HepG2 (cell line): ENCODE results near the gene TMED6. TPM values are rescaled to one million over a fixed set of nuclear protein-coding genes. Genes with fewer than 3 reads are reported as not detected.
A peak's percentile ranks its signal among the peaks of the same experiment; 100 is the strongest.

Experiments
- ATAC-seq: fragments of 200-7000 bp; cut with Tn5 transposase; 3 replicates; pipeline ENCODE4 v1.9.1; 2020; ENCODE audit warnings: mild to moderate bottlenecking, moderate library complexity
- BruUV-seq: library from RNA; stranded (reverse); fragments of 400-500 nt; replicated peaks from 2 replicates; lab custom pipeline; 2021; lab: Mats Ljungman, UMichigan
- CTCF ChIA-PET: fragments of 300-600 bp; formaldehyde crosslinking; extraction: SDS; loops from one replicate; lab custom pipeline; 2021; ENCODE audit warnings: low total read pairs, inconsistent platforms, low intra/inter-chr PET ratio; lab: Yijun Ruan, JAX
- POLR2A ChIA-PET: fragments of 350-600 bp; sonication (Branson Sonifier 250); formaldehyde crosslinking; loops from one replicate; lab custom pipeline; 2020; ENCODE audit warnings: antibody characterized with exemption, inconsistent platforms; lab: Yijun Ruan, JAX
- DNase-seq: peaks from one replicate; pipeline ENCODE4 v3.0.0-alpha.2; 2015; ENCODE audit warnings: low spot score
- FAIRE-seq: peaks from 3 replicates; lab custom pipeline; 2011; peaks lifted over from hg19 to GRCh38; lab: Jason Lieb, UNC
- H2AFZ ChIP-seq: one replicate; pipeline ENCODE4 v1.6.1; 2011; ENCODE audit warnings: low read length, inconsistent platforms
- H3K27ac ChIP-seq: fragments of 300-600 bp; 3 replicates; pipeline ENCODE4 v1.8.0; 2011; ENCODE audit warnings: mixed run types, mild to moderate bottlenecking, mixed read lengths, low read length, inconsistent platforms; ENCODE audit not compliant: insufficient read depth; ENCODE audit errors: extremely low read length
- H3K27me3 ChIP-seq, 2 experiments: fragments of 200-600 bp in 1 of 2; 2 replicates in 1 of 2; 3 replicates in 1 of 2; pipeline versions ENCODE4 v1.6.0 to v1.8.0; 2011; ENCODE audit warnings: low read length in 2 of 2, mild to moderate bottlenecking in 2 of 2, moderate library complexity in 2 of 2, inconsistent platforms in 1 of 2; ENCODE audit not compliant: insufficient read depth in 2 of 2, control insufficient read depth in 1 of 2
- H3K36me3 ChIP-seq, 2 experiments: fragments of 200-600 bp in 1 of 2; replicated peaks in 1 of 2; 2 replicates in 1 of 2; 3 replicates in 1 of 2; pipeline versions ENCODE4 v1.5.1 to v1.8.0; 2011; ENCODE audit warnings: low read length in 2 of 2, inconsistent platforms in 1 of 2; ENCODE audit not compliant: insufficient read depth in 2 of 2, control insufficient read depth in 1 of 2
- H3K4me1 ChIP-seq: 2 replicates; pipeline ENCODE4 v1.5.1; 2012; ENCODE audit warnings: low read length, inconsistent platforms; ENCODE audit not compliant: insufficient read depth
- H3K4me2 ChIP-seq: 2 replicates; pipeline ENCODE4 v1.6.0; 2011; ENCODE audit warnings: low read depth, low read length, inconsistent platforms
- H3K4me3 ChIP-seq, 3 experiments: fragments of 200-600 bp in 1 of 3; sonication (generic), shearing (Covaris generic) in 1 of 3; replicated peaks in 1 of 3; 2 replicates each; pipeline ENCODE4 v1.5.1; 2011 to 2016; ENCODE audit warnings: low read length in 3 of 3, inconsistent platforms in 2 of 3, low read depth in 2 of 3, mild to moderate bottlenecking in 2 of 3, control low read depth in 1 of 3, mixed read lengths in 1 of 3; ENCODE audit not compliant: insufficient read depth in 1 of 3
- H3K79me2 ChIP-seq: one replicate; pipeline ENCODE4 v1.6.1; 2011; ENCODE audit warnings: low read length, inconsistent platforms; ENCODE audit not compliant: insufficient read depth
- H3K9ac ChIP-seq: 2 replicates; pipeline ENCODE4 v1.6.0; 2011; ENCODE audit warnings: mild to moderate bottlenecking, low read depth, low read length, inconsistent platforms; ENCODE audit not compliant: insufficient read depth
- H3K9me3 ChIP-seq: 2 replicates; pipeline ENCODE4 v1.5.1; 2012; ENCODE audit warnings: mild to moderate bottlenecking, low read length
- H4K20me1 ChIP-seq: 2 replicates; pipeline ENCODE4 v1.6.0; 2011; ENCODE audit warnings: inconsistent platforms, mild to moderate bottlenecking, low read length, moderate library complexity; ENCODE audit not compliant: insufficient read depth
- AGO1 ChIP-seq: fragments of 200-400 bp; formaldehyde crosslinking; IDR thresholded peaks from 2 replicates; pipeline ENCODE4 v1.6.1; 2017; ENCODE audit warnings: mild to moderate bottlenecking, low read depth, low read length, moderate library complexity; ENCODE audit not compliant: poor library complexity, severe bottlenecking
- ATF3 ChIP-seq: sonication (generic); formaldehyde crosslinking; IDR thresholded peaks from 2 replicates; pipeline ENCODE4 v1.4.0; 2020; ENCODE audit warnings: missing genetic modification reagents
- FUBP1 ChIP-seq: sonication (generic); formaldehyde crosslinking; IDR thresholded peaks from 2 replicates; pipeline ENCODE4 v1.5.1; 2020; ENCODE audit warnings: missing genetic modification reagents, mild to moderate bottlenecking, borderline replicate concordance
- HBP1 ChIP-seq: IDR thresholded peaks from 2 replicates; pipeline ENCODE4 v1.6.1; 2016; ENCODE audit warnings: low read depth, control low read depth
- HOXA3 ChIP-seq: sonication (generic); formaldehyde crosslinking; IDR thresholded peaks from 2 replicates; pipeline ENCODE4 v1.5.0; 2020; ENCODE audit warnings: missing genetic modification reagents
- HOXA7 ChIP-seq: sonication (generic); formaldehyde crosslinking; IDR thresholded peaks from 2 replicates; pipeline ENCODE4 v1.8.1; 2022; ENCODE audit warnings: mild to moderate bottlenecking, missing genetic modification reagents, moderate library complexity
- MED1 ChIP-seq: sonication (generic); formaldehyde crosslinking; IDR thresholded peaks from 2 replicates; pipeline ENCODE4 v1.4.0; 2020; ENCODE audit warnings: missing genetic modification reagents
- NR2F6 ChIP-seq, 2 experiments: IDR thresholded peaks; 2 replicates each; pipeline ENCODE4 v1.6.1; 2016; ENCODE audit warnings: antibody characterized with exemption in 1 of 2, mild to moderate bottlenecking in 1 of 2
- SALL2 ChIP-seq: sonication (generic); formaldehyde crosslinking; IDR thresholded peaks from 2 replicates; pipeline ENCODE4 v1.8.1; 2023; ENCODE audit warnings: mild to moderate bottlenecking, missing genetic modification reagents, inconsistent platforms
- TAF15 ChIP-seq: fragments of 200-400 bp; formaldehyde crosslinking; IDR thresholded peaks from one replicate; pipeline ENCODE4 v1.6.1; 2018; ENCODE audit warnings: mild to moderate bottlenecking, low read depth, low read length; ENCODE audit not compliant: poor library complexity, severe bottlenecking
- YY1 ChIP-seq: IDR thresholded peaks from 2 replicates; pipeline ENCODE4 v1.6.1; 2011; ENCODE audit warnings: low read length, low read depth, moderate library complexity, mild to moderate bottlenecking; ENCODE audit not compliant: insufficient read depth, insufficient replicate concordance
- ZC3H4 ChIP-seq: sonication (generic); formaldehyde crosslinking; IDR thresholded peaks from 2 replicates; pipeline ENCODE4 v1.4.0; 2020; ENCODE audit warnings: missing genetic modification reagents, borderline replicate concordance
- ZEB1 ChIP-seq: IDR thresholded peaks from 2 replicates; pipeline ENCODE4 v1.6.1; 2012; ENCODE audit warnings: mild to moderate bottlenecking, low read depth, inconsistent platforms; ENCODE audit not compliant: insufficient replicate concordance
- ZNF546 ChIP-seq: sonication (generic); formaldehyde crosslinking; conservative IDR thresholded peaks from 2 replicates; pipeline ENCODE4 v1.8.1; 2023; ENCODE audit warnings: mild to moderate bottlenecking, missing genetic modification reagents
- ZNF670 ChIP-seq: sonication (generic); formaldehyde crosslinking; IDR thresholded peaks from 2 replicates; pipeline ENCODE4 v1.8.0; 2022; ENCODE audit warnings: mild to moderate bottlenecking, missing genetic modification reagents, borderline replicate concordance
- ZNF672 ChIP-seq: sonication (generic); formaldehyde crosslinking; IDR thresholded peaks from 2 replicates; pipeline ENCODE4 v1.8.1; 2022; ENCODE audit warnings: missing genetic modification reagents
- ZNF777 ChIP-seq: sonication (generic); formaldehyde crosslinking; IDR thresholded peaks from 2 replicates; pipeline ENCODE4 v1.4.0; 2020; ENCODE audit warnings: missing genetic modification reagents
- ZSCAN5A ChIP-seq: sonication (generic); formaldehyde crosslinking; IDR thresholded peaks from 2 replicates; pipeline ENCODE4 v1.8.0; 2022; ENCODE audit warnings: mild to moderate bottlenecking, missing genetic modification reagents, borderline replicate concordance
- WGBS: methylation state at CpG from one replicate; pipeline ENCODE4 v1.1.6; 2017; ENCODE audit warnings: low lambda C conversion rate; 5-methylcytosine and 5-hydroxymethylcytosine counted together
- in situ Hi-C: cut with HindIII; loops from 2 replicates; pipeline ENCODE4 v1.10.0; 2017; ENCODE audit warnings: low pct_unique_long_range_greater_than_20kb; ENCODE audit not compliant: extremely low pct_ligation_motif_present
- intact Hi-C: fragments of 100-400 bp; cut with micrococcal nuclease; formaldehyde crosslinking; loops from one replicate; pipeline ENCODE4 v1.10.0; 2022; ENCODE audit not compliant: unreplicated experiment
- polyA plus RNA-seq, 8 experiments: library from polyadenylated mRNA; depleted of rRNA in 3 of 8; stranded (reverse) in 7 of 8; unstranded in 1 of 8; fragments of >200 nt; fragmentation: Illumina TruSeq in 4 of 8; extraction: Trizol in 4 of 8; gene quantifications; 2 replicates each; pipeline versions ENCODE4 v1.2.1 to v1.2.3, GENCODE V29; 2011 to 2016; ENCODE audit warnings: low read depth in 4 of 8, missing spikeins in 1 of 8, mixed read lengths in 1 of 8; ENCODE audit not compliant: insufficient read depth in 1 of 8
- total RNA-seq, 5 experiments: library from RNA; depleted of rRNA; stranded (reverse); fragments of >200 nt; fragmentation: Illumina TruSeq; extraction: Trizol; gene quantifications; 2 replicates each; pipeline ENCODE4 v1.2.3, GENCODE V29; 2016; ENCODE audit warnings: low read depth in 1 of 5

The TMED6 gene
- total and polyA plus RNA-seq, 2 of the 13 experiments (the other 11 are each of a cell fraction or from before 2014, with no cell fraction given), result 9.8 to 14.4 TPM

DNA sequence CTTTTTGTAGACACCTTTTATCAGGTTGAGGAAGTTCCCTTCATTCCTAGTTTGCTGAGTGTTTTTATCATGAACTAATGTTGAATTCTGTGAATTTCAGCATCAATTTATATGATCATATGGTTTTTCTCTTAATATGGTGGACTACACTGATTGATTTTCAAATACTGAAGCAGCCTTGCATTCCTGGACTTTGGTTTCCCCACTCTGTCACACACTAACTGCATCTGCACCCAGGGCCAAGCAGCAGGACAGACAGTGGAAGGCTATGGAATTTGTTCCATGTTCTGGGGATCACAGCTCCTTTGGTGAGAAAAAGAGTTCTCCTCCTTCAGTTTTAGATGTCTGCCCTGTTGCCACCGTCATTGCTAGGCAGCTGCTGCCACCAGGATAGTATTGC is 26.4 kb upstream of the TMED6 start (continued):
- no peak for TF ChIP-seq ATF3 (CRISPR knock-in tag)
- TF ChIP-seq TAF15, result no peak
- TF ChIP-seq SALL2 (CRISPR knock-in tag), result no peak
- TF ChIP-seq ZNF546 (CRISPR knock-in tag), result no peak
- TF ChIP-seq ZEB1, result no peak
- 0 out of 2 replicates have a peak, but pooled peaks have one; percentile 44 for TF ChIP-seq HBP1 (CRISPR knock-in tag)
- TF ChIP-seq HOXA7, result no peak
- no peak for TF ChIP-seq HOXA3 (CRISPR knock-in tag)

- no TSS peak for BruUV-seq
- CTCF ChIA-PET, result no interaction called here
- TF ChIP-seq ZC3H4 (no peak), YY1 (no peak), ZNF777 (CRISPR knock-in tag) (no peak), ZNF672 (CRISPR knock-in tag) (no peak), ZSCAN5A (CRISPR knock-in tag) (no peak), FUBP1 (no peak), MED1 (CRISPR knock-in tag) (peak; percentile 11; the same call in 1 of the 2 replicates), ZNF670 (CRISPR knock-in tag) (peak; percentile 29; the same call in 1 of the 2 replicates), NR2F6 (IDR thresholded peaks at IDR 0.05) (peak; percentile 84), NR2F6 (CRISPR knock-in tag; IDR thresholded peaks at IDR 0.05) (peak; percentile 84), AGO1 (no peak)
These were observed 24.9 kb upstream of the TMED6 start for GRCh38 chr16:69376393-69377059.

More at GRCh38 chr16:69376393-69377059, 24.9 kb upstream of the TMED6 start:
- Histone ChIP-seq H3K4me1 (peaks cover 58% of the 10 kb centered on the region), H3K9me3 (no peaks in the 10 kb centered on the region), H3K27me3 (no peaks in the 10 kb centered on the region), H3K79me2 (peaks cover 6% of the 10 kb centered on the region), H4K20me1 (no peaks in the 10 kb centered on the region), H3K9ac (no peak overlapping the region), H3K36me3 (peaks cover 7 to 38% of the 10 kb centered on the region in 2 experiments), H3K27ac (peak overlapping the region; percentile 41), H2AFZ (no peak overlapping the region), H3K4me3 (no peak overlapping the region), H3K4me2 (no peak overlapping the region)
- in situ Hi-C loops, result no loop called here
- DNase-seq (peak; percentile 75), FAIRE-seq (no peak), ATAC-seq (peak; percentile 64)
- intact Hi-C loops, result no loop called here
- 71% methylated on average over 10 of the region's 10 CpGs for WGBS
- POLR2A ChIA-PET, result interaction anchor here (0.6 to 2.4 kb wide), 4 partner anchors 9 to 26 kb away, joined by 4 to 14 read pairs (median 4); no protein-coding TSS in a partner anchor
